Measurements from ENCODE around the gene ADAM12.
A peak's percentile ranks its signal among the peaks of the same experiment; 100 is the strongest.
"Not testable (repeated sequence)": the region's sequence is repeated elsewhere in the genome, so short reads cannot be mapped to it uniquely, and the experiment has no call there.

ADAM12 gene

DNA sequence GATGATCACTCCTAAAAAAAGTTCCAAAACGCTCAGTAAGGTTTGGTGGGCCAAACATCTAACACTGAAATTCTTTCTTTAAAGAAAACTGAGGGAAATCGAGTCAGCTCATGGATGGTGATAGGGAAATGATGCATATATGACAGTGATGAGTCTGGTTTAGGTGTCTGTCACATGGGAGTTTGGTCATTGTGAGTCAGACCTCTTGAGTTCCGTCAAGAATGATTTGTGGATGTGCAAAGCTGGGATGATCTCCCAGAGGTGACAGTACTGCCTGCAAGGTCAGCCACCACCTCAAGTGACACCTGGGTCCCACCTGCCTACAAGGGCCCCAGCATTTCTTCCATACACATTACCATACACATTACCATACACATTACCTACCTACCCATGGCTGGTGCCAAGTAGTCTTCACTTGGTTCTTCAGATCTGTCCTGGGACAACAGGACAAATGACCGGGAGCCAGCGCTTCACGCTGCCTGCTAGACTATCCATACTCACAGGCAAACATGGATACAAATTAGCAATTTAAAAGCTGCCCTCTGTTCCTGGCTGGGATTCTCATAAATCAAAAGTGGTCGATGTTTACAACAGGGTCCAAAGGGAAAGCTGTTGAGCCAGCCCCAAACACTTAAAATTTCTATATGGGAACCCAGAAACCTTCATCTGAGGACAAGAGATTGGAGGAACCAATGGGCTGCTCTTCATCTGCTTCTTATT, 128.4 kb downstream of the ADAM12 start:
- FAIRE-seq (no peak), DNase-seq (ENCODE audit: insufficient read length, low spot score) (no peak)
- no peak for TF ChIP-seq POLR2A (IDR thresholded peaks at IDR 0.05; ENCODE audit: low read depth, low read length)

DNA sequence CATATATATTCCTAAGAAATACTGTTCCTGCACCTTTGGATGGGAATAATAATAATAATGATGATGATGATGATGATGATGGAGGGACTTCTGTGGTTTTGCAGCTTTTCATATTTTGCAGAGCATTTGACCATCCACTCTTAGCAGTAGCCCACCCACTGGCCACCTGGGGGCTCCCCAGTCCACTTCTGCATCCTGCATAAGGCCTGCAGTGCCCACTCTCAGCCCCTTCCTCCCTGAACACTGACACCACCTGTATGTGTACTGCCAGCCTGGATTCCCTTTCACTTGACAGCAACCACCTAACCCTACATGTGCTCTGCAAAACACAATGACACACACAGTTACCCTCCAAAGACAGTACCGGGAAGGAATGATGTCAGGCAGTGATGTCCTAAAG, 131.4 kb downstream of the ADAM12 start:
- DNase-seq (ENCODE audit: insufficient read length, low spot score) (no peak), FAIRE-seq (no peak)
- no peak for TF ChIP-seq POLR2A (IDR thresholded peaks at IDR 0.05; ENCODE audit: low read depth, low read length)

GRCh38 chr10:126255313-126255712, 133.0 kb downstream of the ADAM12 start:
- DNase-seq (ENCODE audit: insufficient read length, low spot score) (no peak), FAIRE-seq (no peak)
- no peak for TF ChIP-seq POLR2A (IDR thresholded peaks at IDR 0.05; ENCODE audit: low read depth, low read length)

GRCh38 chr10:126253611-126253998, 134.7 kb downstream of the ADAM12 start:
- TF ChIP-seq POLR2A (IDR thresholded peaks at IDR 0.05; ENCODE audit: low read depth, low read length) = no peak
- DNase-seq (ENCODE audit: insufficient read length, low spot score) = no peak

DNA sequence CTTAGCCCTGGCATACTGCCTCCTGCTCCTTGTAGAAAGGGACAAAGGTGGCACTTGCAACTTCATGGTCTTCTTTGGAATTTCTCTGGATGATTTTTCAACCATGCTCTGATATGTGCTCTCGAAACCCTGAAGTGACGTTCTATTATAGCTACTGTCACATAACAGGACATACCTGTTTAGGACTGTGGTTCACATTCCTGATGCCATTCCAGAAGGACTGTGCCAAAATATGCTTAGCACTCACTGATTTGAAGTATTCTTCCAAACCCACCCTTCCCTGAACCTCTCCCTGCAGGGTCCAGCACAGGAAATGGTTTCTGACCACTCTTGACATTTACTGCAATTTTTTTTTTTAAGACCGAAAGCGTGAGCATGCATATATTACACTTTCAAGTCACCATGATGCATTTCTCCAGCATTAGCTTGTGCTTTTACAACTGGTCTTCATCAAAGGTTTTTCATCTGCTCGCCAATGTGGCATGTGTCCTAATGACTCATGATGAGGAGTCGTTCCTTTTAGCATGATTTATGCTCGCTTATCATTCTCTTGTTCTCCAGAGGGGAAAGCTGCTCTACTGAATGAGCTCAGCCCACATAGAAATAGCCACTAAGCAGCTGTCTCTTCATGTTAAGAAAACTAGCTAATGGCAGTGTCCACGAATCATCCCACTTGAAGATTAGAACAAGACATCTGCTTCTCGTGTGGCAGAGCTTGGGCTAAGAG, 135.2 kb downstream of the ADAM12 start:
- no peak for TF ChIP-seq POLR2A (IDR thresholded peaks at IDR 0.05; ENCODE audit: low read depth, low read length)
- DNase-seq (ENCODE audit: insufficient read length, low spot score) (peak; percentile 35), FAIRE-seq (peak; percentile 76)

More at GRCh38 chr10:126253611-126253998, 134.7 kb downstream of the ADAM12 start:
- no peak for FAIRE-seq

GRCh38 chr10:126251778-126252407, 136.4 kb downstream of the ADAM12 start:
- no peak for FAIRE-seq
- TF ChIP-seq POLR2A (IDR thresholded peaks at IDR 0.05; ENCODE audit: low read depth, low read length) = no peak
- DNase-seq (ENCODE audit: insufficient read length, low spot score) = no peak

DNA sequence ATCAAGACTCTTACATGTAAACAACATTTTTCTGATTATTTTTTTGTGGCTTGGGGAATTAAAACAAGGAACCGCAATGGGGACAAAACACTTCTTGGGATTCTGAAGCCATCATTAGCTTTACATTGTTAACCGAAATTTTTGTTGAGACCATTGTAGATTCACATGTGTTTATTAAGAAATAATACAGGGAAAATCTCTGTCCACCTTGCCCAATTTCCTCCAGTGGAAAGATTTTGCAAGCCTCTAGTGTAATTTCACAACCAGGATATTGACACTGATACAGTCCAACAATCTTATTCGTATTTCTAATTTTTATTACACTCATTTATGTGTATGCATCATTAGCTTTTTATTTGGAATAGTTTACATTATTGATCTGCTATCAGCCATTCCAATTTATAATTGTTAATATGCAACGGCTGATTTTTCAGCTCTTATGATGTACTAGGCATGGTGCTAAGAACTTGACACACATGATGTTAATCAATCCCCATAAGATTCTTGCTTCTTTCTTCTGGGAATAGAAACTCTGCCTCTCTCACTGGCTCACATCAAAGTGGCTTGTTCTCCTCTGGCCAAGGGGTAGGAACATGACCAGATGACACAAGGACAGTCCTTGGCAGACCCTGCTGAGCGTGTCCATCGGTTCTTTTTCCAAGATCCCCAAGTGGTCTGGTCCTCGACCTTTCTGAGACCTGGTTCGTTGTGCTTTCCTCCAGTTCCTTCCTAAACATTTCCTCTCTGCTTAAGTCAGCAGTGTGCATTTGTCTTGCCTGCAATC, 137.6 kb downstream of the ADAM12 start:
- FAIRE-seq (no peak), DNase-seq (ENCODE audit: insufficient read length, low spot score) (no peak)
- TF ChIP-seq POLR2A (IDR thresholded peaks at IDR 0.05; ENCODE audit: low read depth, low read length) = no peak

DNA sequence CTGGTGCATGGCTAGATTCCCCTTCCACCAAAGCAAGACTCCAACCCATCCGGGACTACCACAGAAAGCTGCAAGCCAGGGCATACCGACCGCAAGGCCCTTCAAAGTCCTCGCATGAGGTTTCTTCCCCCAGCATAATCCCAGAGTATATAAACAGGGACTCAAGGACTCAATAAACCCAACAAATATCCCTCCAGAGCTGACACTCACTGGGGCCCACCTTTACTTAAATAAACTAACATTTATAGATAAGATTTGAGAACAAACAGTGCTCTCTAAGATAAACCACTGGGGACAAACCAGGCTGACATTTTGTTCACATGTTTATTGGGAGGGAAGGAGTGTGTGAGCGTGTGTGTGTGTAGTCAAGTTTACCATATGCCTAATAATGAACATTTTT, 138.2 kb downstream of the ADAM12 start:
- no peak for FAIRE-seq
- TF ChIP-seq POLR2A (IDR thresholded peaks at IDR 0.05; ENCODE audit: low read depth, low read length) = no peak

GRCh38 chr10:126247446-126247975, 140.8 kb downstream of the ADAM12 start:
- FAIRE-seq (peak; percentile 84), DNase-seq (ENCODE audit: insufficient read length, low spot score) (peak; percentile 65)
- TF ChIP-seq POLR2A (IDR thresholded peaks at IDR 0.05; ENCODE audit: low read depth, low read length) = no peak

More for the DNA sequence above, 138.2 kb downstream of the ADAM12 start:
- no peak for DNase-seq (ENCODE audit: insufficient read length, low spot score)

GRCh38 chr10:126246396-126246795, 141.9 kb downstream of the ADAM12 start:
- FAIRE-seq; DNase-seq (ENCODE audit: insufficient read length, low spot score): not testable (repeated sequence)

- DNase-seq (ENCODE audit: insufficient read length, low spot score) (no peak), FAIRE-seq (no peak)
- no peak for TF ChIP-seq POLR2A (IDR thresholded peaks at IDR 0.05; ENCODE audit: low read depth, low read length)
Measured at GRCh38 chr10:126245501-126245900, 142.8 kb downstream of the ADAM12 start.

DNA sequence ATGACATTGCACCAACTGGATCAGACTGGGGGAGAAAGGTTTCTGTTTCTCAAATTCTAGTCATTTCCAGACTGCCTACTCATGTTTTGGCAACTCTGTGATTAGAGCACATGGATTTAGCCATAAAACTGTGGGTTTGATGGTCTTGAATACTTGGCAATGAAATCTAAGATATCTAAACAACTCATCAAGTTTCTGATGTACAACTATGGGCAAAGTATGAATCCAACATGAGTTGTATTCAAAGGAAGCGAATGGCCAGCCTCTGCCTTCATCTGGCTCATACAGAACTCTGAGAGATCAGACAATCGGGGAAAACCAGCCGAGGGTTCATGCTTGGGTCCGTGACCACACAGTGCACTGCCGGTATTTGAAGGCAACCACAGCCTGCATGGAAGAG, 144.3 kb downstream of the ADAM12 start:
- DNase-seq (ENCODE audit: insufficient read length, low spot score) = no peak
- FAIRE-seq = no peak
- no peak for TF ChIP-seq POLR2A (IDR thresholded peaks at IDR 0.05; ENCODE audit: low read depth, low read length)

DNA sequence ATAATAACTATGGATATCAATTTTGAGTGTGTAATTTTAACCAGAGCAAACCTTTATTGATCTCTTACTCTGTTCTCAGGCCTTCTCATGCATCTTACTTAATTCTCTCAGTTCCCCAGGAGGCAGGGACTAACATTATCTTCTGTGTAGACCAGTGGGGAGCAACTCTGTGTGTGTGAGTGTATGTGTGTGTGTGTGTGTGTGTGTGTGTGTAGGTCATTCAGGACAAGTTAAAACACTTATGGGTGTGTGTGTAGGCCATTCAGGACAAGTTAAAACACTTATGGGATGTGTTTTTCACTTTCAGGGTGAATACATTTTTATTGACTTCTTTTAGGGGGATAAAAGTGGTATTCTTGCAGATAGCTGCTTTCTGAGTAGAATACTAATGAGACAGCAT, 145.0 kb downstream of the ADAM12 start:
- DNase-seq (ENCODE audit: insufficient read length, low spot score) (no peak), FAIRE-seq (no peak)
- TF ChIP-seq POLR2A (IDR thresholded peaks at IDR 0.05; ENCODE audit: low read depth, low read length) = no peak

Data from H54 (cell line).